ENCODE results near the gene TMEM120A. TPM values are rescaled to one million over a fixed set of nuclear protein-coding genes. Genes with fewer than 3 reads are reported as not detected.

TMEM120A gene
- total RNA-seq, 2 donors from 2014 or later: 54.2 to 55.3 TPM

- no peak for DNase-seq (ENCODE audit: low spot score)
- intact Hi-C loops (cut with DNase I): no loop called here
Measured at GRCh38 chr7:76000566-76000965, 6.2 kb upstream of the TMEM120A start.

- DNase-seq (ENCODE audit: low spot score): no peak
- intact Hi-C loops (cut with DNase I): no loop called here
Measured at GRCh38 chr7:75998038-75998437, 3.6 kb upstream of the TMEM120A start.

GRCh38 chr7:75996476-75996875, 2.1 kb upstream of the TMEM120A start:
- no peak for DNase-seq (ENCODE audit: low spot score)
- intact Hi-C loops (cut with DNase I): no loop called here

- intact Hi-C loops (cut with DNase I): no loop called here
- DNase-seq (ENCODE audit: low spot score): no peak
Measured at GRCh38 chr7:75995996-75996395, 1.6 kb upstream of the TMEM120A start.

- no peak for DNase-seq (ENCODE audit: low spot score)
Measured at GRCh38 chr7:75995052-75995471, 667 bp upstream of the TMEM120A start.

GRCh38 chr7:75993689-75994387, 557 bp downstream of the TMEM120A start:
- intact Hi-C loops (cut with DNase I): no loop called here
- peak; percentile 95 for DNase-seq (ENCODE audit: low spot score)

More at GRCh38 chr7:75995052-75995471, 667 bp upstream of the TMEM120A start:
- intact Hi-C loops (cut with DNase I): no loop called here

- intact Hi-C loops (cut with DNase I): no loop called here
- DNase-seq (ENCODE audit: low spot score): peak; percentile 84
Measured at GRCh38 chr7:75992083-75992755, 2.2 kb downstream of the TMEM120A start.

GRCh38 chr7:75991531-75992082, 2.8 kb downstream of the TMEM120A start:
- intact Hi-C loops (cut with DNase I): no loop called here
- DNase-seq (ENCODE audit: low spot score): no peak

GRCh38 chr7:75989500-75990388, 4.7 kb downstream of the TMEM120A start:
- intact Hi-C loops (cut with DNase I): no loop called here
- peak; percentile 87 for DNase-seq (ENCODE audit: low spot score)

- intact Hi-C loops (cut with DNase I): no loop called here
- DNase-seq (ENCODE audit: low spot score): no peak
Measured at GRCh38 chr7:75988568-75989499, 5.6 kb downstream of the TMEM120A start.

- DNase-seq (ENCODE audit: low spot score): no peak
- intact Hi-C loops (cut with DNase I): no loop called here
Measured at GRCh38 chr7:75987805-75988567, 6.4 kb downstream of the TMEM120A start.

- DNase-seq (ENCODE audit: low spot score): no peak
- intact Hi-C loops (cut with DNase I): no loop called here
Measured at GRCh38 chr7:75987026-75987804, 7.2 kb downstream of the TMEM120A start.

- intact Hi-C loops (cut with DNase I): no loop called here
- DNase-seq (ENCODE audit: low spot score): peak; percentile 78
Measured at GRCh38 chr7:75986147-75986781, 8.1 kb downstream of the TMEM120A start.

GRCh38 chr7:75985518-75986146, 8.8 kb downstream of the TMEM120A start:
- intact Hi-C loops (cut with DNase I): no loop called here
- DNase-seq (ENCODE audit: low spot score): peak; percentile 86

- peak; percentile 79 for DNase-seq (ENCODE audit: low spot score)
- intact Hi-C loops (cut with DNase I): no loop called here
Measured at GRCh38 chr7:75985009-75985517, 9.3 kb downstream of the TMEM120A start.
